HG03175 (cell line): ENCODE measurements around the gene CLNS1A.
"Not testable (repeated sequence)": the region's sequence is repeated elsewhere in the genome, so short reads cannot be mapped to it uniquely, and the experiment has no call there.

ENCODE experiments used
- ATAC-seq: cut with Tn5 transposase; IDR thresholded peaks from one replicate; pipeline ENCODE4 v1.9.1; 2021; ENCODE audit warnings: mild to moderate bottlenecking, moderate library complexity; ENCODE audit not compliant: unreplicated experiment

The CLNS1A gene

DNA sequence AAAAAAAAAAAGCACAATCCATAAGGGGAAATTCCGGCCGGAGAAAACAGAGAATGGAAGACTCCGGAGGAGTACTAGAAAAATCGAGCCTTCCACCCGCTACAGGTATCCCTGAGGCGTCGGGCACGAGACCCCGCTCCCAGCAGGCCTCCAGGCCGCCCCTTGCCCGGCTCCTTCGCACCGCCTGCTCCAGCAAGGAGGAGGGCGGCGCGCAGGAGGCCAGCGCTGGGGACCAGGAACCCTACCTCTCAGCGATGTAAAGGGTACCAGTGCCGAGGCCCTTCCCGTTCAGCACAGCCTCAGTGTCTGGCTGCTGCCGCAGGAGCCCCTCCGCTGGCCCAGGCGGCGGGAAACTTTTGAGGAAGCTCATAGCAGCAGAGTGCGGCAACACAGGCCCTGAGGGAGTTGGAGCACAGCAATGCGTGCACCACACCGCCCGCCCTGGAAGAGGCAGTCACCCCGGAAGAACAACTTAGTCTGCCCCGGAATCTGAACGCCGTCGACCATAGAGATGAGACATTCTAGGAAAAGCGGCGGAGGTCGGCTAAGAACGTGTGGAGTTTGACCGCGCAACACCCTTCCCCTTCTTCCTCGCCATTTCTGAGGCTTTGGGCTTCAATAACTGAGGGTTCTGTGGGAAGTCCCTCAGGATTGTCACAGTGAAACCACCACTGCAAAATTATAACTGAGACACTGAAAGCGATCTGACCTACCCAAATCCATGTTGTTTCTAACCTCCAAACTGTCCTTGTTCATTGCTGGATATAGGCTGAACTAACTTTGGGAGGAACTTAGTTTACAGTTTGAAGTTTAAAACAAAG, at the start of gene CLNS1A:
CLNS1A (minus strand) TSS at position 450 of the 821 bp plus-strand sequence; CDS start at position 370, 80 bp downstream.
- peak; percentile 93 for ATAC-seq

GRCh38 chr11:77687088-77687487, 49.5 kb upstream of the CLNS1A start:
- no peak for ATAC-seq

GRCh38 chr11:77677138-77677537, 39.5 kb upstream of the CLNS1A start:
- ATAC-seq: no peak

GRCh38 chr11:77672264-77672663, 34.7 kb upstream of the CLNS1A start:
- ATAC-seq: no peak

DNA sequence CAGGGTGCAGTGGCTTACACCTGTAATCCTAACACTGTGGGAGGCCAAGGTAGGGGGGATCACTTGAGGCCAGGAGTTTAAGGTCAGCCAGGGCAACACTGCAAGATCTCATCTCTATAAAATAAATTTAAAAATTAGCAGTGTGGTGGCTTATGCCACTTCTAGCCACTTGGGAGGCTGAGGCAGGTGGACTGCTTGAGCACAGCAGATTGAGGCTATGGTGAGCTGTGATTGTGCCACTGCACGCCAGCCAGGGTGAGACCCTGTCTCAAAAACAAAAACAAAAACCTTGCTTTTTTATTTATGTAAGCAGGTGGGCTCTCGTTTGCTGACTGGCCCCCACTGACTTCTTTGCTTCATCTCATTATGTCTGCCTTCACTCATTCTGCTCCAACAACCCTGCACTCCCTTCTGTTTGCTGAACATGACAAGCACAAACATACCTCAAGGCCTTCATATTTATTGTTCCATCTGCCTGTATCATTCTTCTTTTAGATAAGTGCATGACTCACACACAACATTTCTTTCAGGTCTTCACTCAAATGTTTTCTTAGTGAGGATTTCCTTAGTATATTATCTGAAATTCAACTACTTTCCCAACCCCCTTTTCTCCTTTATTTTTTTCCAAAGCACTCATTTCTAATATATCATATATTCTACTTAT, 32.4 kb upstream of the CLNS1A start:
- no peak for ATAC-seq

DNA sequence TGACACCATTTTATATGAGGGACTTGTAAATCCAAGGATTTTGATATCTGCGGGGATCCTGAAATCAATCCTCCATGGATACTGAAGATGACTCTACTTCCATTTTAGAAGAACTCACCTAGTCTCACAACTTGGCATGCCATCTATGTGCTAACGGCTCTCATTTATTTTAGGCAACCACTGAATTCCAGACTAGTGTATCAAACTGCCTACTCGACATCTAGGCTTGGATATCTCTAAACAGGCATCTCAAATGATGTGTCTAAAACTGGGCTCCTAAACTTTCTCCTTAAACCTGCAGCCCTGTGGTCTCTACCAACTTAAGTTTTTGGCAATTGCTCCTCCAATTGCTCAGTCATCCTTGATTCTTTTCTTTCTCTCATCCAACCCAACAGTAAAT, 31.2 kb upstream of the CLNS1A start:
- ATAC-seq: no peak

GRCh38 chr11:77665240-77665965, 27.8 kb upstream of the CLNS1A start:
- no peak for ATAC-seq

- no peak for ATAC-seq
Observed at GRCh38 chr11:77661670-77662069, 24.1 kb upstream of the CLNS1A start.

DNA sequence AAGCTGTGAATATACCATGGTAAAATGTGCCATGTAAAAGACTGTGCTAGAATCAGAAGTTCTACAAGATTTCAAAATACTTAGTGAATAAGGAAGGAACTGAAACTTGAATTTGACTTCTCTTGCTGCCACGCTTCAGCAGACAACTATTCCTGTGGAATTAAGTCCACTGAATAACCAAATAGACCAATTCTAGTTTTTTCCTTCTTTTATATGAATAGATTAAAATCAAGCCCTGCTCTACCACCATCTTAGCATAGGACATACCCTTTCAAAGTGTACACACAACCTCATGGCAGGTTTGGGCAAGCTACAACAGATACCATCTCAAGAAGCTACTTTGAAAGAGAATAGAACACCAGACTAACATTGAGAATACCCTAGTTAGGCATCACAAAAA, 23.4 kb upstream of the CLNS1A start:
- ATAC-seq: no peak

GRCh38 chr11:77658213-77659013, 20.8 kb upstream of the CLNS1A start:
- ATAC-seq: no peak

DNA sequence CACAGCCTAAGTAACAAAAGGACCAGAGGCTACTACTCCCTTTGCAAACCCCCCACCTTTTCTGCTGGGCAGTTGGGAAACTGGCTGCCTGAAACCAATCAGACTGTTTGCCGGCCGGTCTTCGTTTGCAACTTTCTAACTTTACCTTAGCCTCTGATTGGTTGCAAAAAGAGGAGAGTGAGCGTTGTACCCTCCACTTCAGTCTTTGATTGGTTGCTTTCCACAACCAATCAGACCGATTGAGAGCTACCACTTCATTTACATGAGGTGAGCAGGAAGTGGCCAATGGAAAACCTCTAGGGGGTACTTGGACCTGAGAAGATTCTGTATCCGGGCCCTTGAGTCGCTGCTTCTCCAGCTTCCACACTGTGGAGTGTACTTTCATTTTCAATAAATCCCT, 18.8 kb upstream of the CLNS1A start:
- ATAC-seq: no peak

DNA sequence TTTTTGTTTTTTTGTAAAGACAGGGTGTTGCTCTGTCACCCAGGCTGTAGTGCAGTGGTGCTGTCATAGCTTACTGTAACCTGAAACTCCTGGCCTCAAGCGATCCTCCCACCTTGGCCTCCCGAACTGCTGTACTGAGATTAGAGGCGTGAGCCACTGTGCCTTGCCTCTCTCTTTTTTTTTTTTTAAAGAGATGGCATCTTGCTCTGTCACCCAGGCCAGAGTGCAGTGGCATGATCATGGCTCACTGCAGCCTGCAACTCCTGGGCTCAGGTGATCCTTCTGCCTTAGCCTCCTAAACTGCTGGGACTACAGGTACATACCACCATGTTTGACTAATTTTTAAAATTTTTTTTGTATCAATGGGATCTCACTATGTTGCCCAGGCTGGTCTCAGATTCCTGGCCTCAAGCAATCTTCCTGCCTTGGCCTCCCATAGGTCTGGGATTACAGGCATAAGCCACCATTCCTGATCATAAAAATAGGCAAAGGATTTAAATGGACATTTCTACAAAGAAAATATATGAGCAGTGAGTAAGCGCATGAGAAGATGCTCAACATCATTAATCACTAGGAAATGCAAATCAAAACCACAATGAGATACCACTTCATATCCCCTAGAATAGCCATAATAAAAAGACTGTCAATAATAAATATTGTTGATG, 17.3 kb upstream of the CLNS1A start:
- ATAC-seq: no peak

GRCh38 chr11:77650123-77650522, 12.5 kb upstream of the CLNS1A start:
- no peak for ATAC-seq

DNA sequence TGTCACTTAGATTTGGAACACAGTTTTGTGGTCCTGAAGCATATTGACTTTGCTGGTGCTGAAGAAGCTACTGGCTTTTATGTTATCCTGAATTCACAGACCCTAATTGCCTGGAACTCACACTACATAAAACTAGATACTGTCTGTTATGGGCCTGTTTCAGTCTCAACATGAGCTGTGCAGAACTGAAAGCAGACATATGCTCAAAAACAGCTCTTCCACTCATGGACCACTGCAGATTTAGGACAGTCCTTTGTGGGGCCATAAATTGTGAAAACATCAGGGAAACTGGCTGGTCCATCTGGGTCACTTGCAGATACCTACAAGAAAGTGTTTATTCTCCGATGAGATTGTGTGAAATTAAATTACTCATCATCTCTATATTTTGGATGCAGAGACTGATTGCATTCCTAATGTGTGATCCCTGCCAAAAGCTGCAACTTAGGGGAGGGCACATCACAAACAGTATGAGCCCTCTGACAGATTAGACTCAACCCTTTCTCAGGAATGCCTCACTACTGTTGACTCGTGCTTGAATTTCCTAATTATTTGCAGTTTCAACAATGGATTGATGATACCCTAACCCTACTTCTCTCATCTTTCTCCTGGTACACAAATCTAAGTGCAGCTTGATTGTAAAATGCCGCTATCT, 10.2 kb upstream of the CLNS1A start:
- no peak for ATAC-seq

GRCh38 chr11:77644887-77645286, 7.3 kb upstream of the CLNS1A start:
- no peak for ATAC-seq

DNA sequence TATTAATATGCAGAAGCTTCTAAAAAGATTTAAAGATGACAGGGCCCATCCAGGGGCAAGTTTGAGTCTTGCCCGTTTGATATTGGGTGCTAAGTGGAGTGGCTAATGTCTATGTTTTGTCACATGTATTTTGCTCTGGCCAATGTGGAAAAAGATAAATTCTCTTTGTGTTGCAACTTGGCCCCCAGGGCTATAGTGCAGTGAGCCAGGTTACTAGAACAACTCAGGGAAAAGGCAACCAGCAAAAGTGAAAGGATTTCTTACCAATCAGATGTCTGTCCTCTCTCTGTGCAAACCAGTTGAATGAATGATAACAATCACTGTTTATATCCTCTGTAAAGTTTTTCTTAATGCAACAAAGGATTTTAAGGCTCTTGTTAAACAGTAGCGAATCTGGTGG, 4.6 kb upstream of the CLNS1A start:
- no peak for ATAC-seq

DNA sequence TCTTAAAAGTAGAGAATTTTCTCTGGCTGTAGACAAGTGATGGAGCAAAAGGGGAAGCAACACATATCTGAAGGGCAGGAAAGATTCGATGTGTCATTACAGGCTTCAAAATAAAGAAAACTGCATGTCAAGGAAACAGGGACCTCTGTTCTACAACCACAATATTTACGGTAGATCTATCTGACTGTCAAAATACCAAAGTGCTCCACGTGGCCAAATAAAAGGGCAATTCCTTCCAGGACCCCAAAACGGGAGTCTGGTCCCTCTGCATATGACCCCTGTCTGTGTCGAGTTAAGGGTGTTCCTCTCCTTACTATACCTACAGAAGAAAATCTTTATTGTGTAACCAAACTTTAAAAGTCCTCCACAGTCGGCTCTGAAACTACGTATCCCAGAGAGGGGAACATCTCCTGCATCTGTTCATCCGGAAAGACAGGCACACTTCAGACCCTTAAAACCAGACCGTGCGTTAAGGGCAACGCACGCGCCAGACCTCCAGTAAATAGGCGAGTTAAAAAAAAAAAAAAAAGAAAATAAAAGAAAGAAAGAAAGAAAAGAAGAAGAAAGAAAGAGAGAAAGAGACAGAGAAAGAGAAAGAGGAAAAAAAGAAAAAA, 756 bp downstream of the CLNS1A start:
- no peak for ATAC-seq

GRCh38 chr11:77633926-77634325, 3.7 kb downstream of the CLNS1A start:
- not testable (repeated sequence) for ATAC-seq

DNA sequence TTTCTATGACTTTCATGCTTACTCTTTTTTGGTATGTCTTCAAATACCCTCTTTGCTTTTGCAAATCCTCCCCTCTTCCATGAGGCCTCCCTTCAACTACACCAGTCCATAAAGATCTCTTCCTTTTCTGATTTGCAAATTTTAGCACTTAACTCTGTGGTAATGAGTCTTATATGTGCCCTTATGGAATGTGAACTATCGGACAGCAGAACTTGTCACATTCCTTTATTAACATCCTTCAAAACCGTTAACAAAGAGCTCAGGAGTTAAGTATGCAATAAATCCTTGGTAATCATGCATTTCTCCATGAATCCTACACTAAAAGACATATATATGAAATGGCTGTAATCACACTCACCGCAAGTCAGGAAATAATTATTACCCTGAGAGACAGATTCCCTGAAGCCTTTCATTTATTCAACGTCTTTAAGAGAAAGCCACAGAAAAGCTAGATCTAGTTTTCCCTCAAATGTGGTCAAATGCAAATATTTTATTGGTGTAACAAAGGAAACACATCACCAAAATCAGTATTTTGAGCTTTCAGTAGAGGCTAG, 7.4 kb downstream of the CLNS1A start:
- no peak for ATAC-seq
